Body of pancreas (tissue), 4 donors: ENCODE measurements around the gene INSIG1. TPM values are rescaled to one million over a fixed set of nuclear protein-coding genes. Genes with fewer than 3 reads are reported as not detected.

Source experiments
- ATAC-seq: fragments of 150-250 bp; one replicate; pipeline ENCODE4 v1.9.1; 2016
- DNase-seq, 4 donors: peaks; one replicate each; pipeline ENCODE4 v3.0.0-alpha.2; 2019
- H3K27ac ChIP-seq, 4 donors: fragments of 200-600 bp; sonication (generic); 1 replicate in 3 of 4; 2 replicates in 1 of 4; pipeline versions ENCODE4 v1.5.1 to v1.6.1; 2016 to 2019; ENCODE audit warnings: mild to moderate bottlenecking in 1 of 4, mixed read lengths in 1 of 4, moderate library complexity in 1 of 4
- H3K27me3 ChIP-seq, 2 donors: fragments of 200-600 bp; sonication (generic); one replicate each; pipeline ENCODE4 v1.6.0; 2016; ENCODE audit warnings: mild to moderate bottlenecking in 1 of 2
- H3K36me3 ChIP-seq, 2 donors: fragments of 200-600 bp; sonication (generic); replicated peaks in 1 of 2; 2 replicates each; pipeline ENCODE4 v1.5.1; 2016; ENCODE audit warnings: low read depth in 2 of 2; ENCODE audit not compliant: insufficient read depth in 1 of 2
- H3K4me1 ChIP-seq: fragments of 200-600 bp; sonication (generic); one replicate; pipeline ENCODE4 v1.6.0; 2016
- H3K4me3 ChIP-seq, 2 donors: fragments of 200-600 bp; sonication (generic); 1 replicate in 1 of 2; 2 replicates in 1 of 2; pipeline ENCODE4 v1.5.1; 2016 to 2019
- H3K9me3 ChIP-seq, 3 donors: fragments of 200-600 bp; sonication (generic); 1 replicate in 2 of 3; 2 replicates in 1 of 3; pipeline ENCODE4 v1.5.1; 2016
- POLR2A ChIP-seq, 3 donors: fragments of 450-650 bp; IDR thresholded peaks; one replicate each; pipeline ENCODE4 v1.6.1; 2016; ENCODE audit warnings: antibody characterized with exemption in 3 of 3, mild to moderate bottlenecking in 2 of 3
- WGBS, 2 donors: methylation state at CpG; one replicate each; pipeline ENCODE4 v1.1.5; 2017; 5-methylcytosine and 5-hydroxymethylcytosine counted together
- intact Hi-C: fragments of 100-400 bp; cut with DNase I; formaldehyde crosslinking; loops from one replicate; pipeline ENCODE4 v1.15.1; 2023
- total RNA-seq, 2 donors: library from RNA; depleted of rRNA; stranded (reverse); fragments of >200 nt; gene quantifications; one replicate each; pipeline ENCODE4 v1.1.0, GENCODE V29; 2016
- TF ChIP-seq, protein P1 (sequence below), 7 experiments: fragments of 450-650 bp in 4 of 7; fragments of 200-600 bp in 3 of 7; sonication (generic) in 3 of 7; IDR thresholded peaks; one replicate each; pipeline ENCODE4 v1.5.1; 2016 to 2019; ENCODE audit warnings: antibody characterized with exemption in 7 of 7

The INSIG1 gene
- total RNA-seq, 2 donors from 2014 or later = 47.0 to 79.8 TPM

DNA sequence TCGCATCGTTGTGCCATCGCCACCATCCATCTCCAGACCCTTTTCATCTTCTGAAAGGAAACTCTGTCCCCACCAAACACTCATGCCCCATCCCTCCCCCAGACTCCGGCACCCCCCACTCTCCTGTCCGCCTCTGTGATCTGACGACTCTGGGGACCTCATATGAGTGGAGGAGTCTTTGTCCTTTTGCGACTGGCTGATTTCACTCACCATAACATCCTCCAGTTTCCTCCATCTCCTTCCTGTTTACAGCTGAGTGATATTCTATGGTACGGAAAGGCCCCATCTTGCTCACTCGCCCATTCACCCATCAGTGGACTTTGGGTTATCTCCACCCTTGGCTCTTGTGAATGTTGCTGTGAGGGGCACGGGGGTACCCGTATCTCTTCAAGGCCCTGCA, 11.8 kb upstream of the INSIG1 start:
- intact Hi-C loops = no loop called here
- ATAC-seq = no peak
- TF ChIP-seq, protein P1, sequence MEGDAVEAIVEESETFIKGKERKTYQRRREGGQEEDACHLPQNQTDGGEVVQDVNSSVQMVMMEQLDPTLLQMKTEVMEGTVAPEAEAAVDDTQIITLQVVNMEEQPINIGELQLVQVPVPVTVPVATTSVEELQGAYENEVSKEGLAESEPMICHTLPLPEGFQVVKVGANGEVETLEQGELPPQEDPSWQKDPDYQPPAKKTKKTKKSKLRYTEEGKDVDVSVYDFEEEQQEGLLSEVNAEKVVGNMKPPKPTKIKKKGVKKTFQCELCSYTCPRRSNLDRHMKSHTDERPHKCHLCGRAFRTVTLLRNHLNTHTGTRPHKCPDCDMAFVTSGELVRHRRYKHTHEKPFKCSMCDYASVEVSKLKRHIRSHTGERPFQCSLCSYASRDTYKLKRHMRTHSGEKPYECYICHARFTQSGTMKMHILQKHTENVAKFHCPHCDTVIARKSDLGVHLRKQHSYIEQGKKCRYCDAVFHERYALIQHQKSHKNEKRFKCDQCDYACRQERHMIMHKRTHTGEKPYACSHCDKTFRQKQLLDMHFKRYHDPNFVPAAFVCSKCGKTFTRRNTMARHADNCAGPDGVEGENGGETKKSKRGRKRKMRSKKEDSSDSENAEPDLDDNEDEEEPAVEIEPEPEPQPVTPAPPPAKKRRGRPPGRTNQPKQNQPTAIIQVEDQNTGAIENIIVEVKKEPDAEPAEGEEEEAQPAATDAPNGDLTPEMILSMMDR (IDR thresholded peaks at IDR 0.05) = no peak
- TF ChIP-seq POLR2A (IDR thresholded peaks at IDR 0.05) = no peak

DNA sequence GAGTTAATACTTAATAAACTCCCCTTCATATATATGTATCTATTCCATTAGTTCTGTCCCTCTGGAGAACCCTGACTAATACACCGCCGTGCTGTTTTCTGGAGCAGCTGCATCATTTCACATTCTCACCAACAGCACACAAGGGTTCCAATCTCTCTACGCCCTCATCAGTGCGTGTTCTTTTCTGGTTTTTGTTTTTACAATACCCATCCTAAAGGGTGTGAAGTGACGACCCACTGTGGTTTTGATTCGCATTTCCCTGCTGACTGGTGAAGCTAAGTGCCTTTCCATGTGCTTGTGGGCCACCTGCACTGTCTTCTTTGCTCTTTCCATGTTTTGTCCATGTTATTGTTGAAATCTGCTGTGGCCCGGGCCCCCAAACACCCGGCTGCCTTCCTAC, 11.0 kb upstream of the INSIG1 start:
- no peaks in the 10 kb centered on the region for H3K27me3 ChIP-seq
- ATAC-seq (no peak), DNase-seq (no peak)
- TF ChIP-seq, protein P1 (IDR thresholded peaks at IDR 0.05) = no peak
- no peak for TF ChIP-seq POLR2A (IDR thresholded peaks at IDR 0.05)
- H3K9me3 ChIP-seq = no peaks in the 10 kb centered on the region
- H3K4me1 ChIP-seq = no peaks in the 10 kb centered on the region
- no peaks in the 10 kb centered on the region for H3K36me3 ChIP-seq
- H3K4me3 ChIP-seq = no peak overlapping the region
- intact Hi-C loops = no loop called here
- 84 to 90% methylated on average over 8 of the region's 8 CpGs for WGBS, 2 donors
- H3K27ac ChIP-seq = no peak overlapping the region

More for the DNA sequence above, 11.8 kb upstream of the INSIG1 start:
- no peak for DNase-seq
- H3K9me3 ChIP-seq = no peaks in the 10 kb centered on the region
- H3K27me3 ChIP-seq = no peaks in the 10 kb centered on the region
- no peaks in the 10 kb centered on the region for H3K4me1 ChIP-seq
- 84 to 91% methylated on average over 11 of the region's 11 CpGs for WGBS, 2 donors
- no peak overlapping the region for H3K4me3 ChIP-seq
- H3K27ac ChIP-seq = no peak overlapping the region
- no peaks in the 10 kb centered on the region for H3K36me3 ChIP-seq

DNA sequence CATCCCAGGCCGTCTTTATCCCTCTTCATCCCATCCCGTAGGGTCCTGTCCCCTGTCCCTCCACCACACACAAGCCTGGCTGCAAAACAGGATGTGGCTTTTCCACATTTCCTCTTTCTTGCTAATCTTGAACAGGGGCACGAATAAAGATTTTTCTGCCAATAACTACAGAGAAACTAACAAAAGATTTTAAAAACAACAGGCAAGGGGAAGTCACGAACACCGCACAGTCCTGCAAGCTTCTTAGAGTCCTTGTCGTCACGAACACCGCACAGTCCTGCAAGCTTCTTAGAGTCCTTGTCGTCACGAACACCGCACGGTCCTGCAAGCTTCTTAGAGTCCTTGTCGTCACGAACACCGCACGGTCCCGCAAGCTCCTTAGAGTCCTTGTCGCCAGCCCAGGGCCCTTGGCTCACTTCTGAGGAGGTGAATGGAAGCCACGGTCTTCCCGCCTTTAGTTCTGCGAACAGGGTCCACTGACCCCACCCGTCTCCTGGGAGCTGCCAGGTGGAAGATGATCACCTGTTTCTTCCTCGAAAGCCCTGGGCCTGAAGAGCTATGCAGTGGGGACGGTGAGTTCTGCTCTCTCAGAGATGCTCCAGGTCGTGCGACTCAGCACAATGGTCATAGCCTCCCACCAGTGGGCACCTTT, 10.3 kb upstream of the INSIG1 start:
- WGBS, 2 donors = 87 to 93% methylated on average over 22 to 26 of the region's 26 CpGs
- no peak for TF ChIP-seq POLR2A (IDR thresholded peaks at IDR 0.05)
- TF ChIP-seq, protein P1 (IDR thresholded peaks at IDR 0.05) = no peak
- no peak overlapping the region for H3K27ac ChIP-seq
- H3K36me3 ChIP-seq = no peaks in the 10 kb centered on the region
- peak in 1 of 4 donors; percentile 29 for DNase-seq
- ATAC-seq = no peak
- no peaks in the 10 kb centered on the region for H3K27me3 ChIP-seq
- H3K4me1 ChIP-seq = no peaks in the 10 kb centered on the region
- intact Hi-C loops = no loop called here
- H3K4me3 ChIP-seq = no peak overlapping the region
- H3K9me3 ChIP-seq = no peaks in the 10 kb centered on the region

DNA sequence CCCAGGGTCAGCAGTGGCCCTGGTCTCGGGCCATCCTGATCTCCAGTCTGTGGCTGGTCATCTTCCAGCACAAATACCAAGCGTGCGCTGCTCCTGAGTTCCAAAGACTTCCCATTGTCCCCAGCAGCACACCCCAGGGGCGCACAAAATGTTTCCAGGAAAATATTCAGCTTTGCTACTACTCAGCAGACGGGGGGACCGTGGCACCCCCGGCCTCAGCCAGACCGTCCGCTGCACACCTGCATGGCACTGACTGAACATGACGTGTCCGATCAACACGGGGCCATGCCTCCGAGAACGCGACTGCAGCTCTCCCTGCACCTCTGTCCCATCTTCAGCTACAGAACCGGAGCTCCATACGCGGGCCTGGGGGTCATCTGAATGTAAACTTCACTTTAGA, 9.6 kb upstream of the INSIG1 start:
- Histone ChIP-seq H3K27me3 (no peaks in the 10 kb centered on the region), H3K9me3 (no peaks in the 10 kb centered on the region), H3K27ac (no peak overlapping the region), H3K36me3 (no peaks in the 10 kb centered on the region), H3K4me3 (no peak overlapping the region), H3K4me1 (no peaks in the 10 kb centered on the region)
- DNase-seq (no peak), ATAC-seq (no peak)
- no peak for TF ChIP-seq POLR2A (IDR thresholded peaks at IDR 0.05)
- TF ChIP-seq, protein P1 (IDR thresholded peaks at IDR 0.05) = no peak
- 92 to 96% methylated on average over 13 to 18 of the region's 18 CpGs for WGBS, 2 donors
- intact Hi-C loops = no loop called here

DNA sequence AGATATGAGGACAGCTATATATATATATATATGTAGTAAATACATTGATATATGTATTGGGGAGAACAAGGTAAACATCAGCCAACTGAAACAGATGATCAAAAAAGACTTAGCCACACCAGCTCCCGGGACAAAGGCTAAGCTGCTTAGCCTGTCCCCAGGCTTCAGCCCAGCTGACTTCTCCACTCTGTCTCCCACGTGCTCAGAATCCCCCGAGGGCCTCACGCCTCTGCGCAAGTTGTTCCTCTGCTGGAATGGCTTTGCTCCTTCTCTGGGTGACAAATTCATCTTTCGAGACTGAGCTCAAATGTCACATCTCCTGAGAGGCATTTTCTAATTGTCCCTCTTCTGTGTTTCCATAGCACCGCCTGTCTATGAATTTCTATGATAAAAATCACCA, 8.6 kb upstream of the INSIG1 start:
- WGBS, 2 donors = 78 to 87% methylated on average over 7 of the region's 7 CpGs
- TF ChIP-seq POLR2A (IDR thresholded peaks at IDR 0.05) = no peak
- TF ChIP-seq, protein P1 (IDR thresholded peaks at IDR 0.05) = no peak
- ATAC-seq (no peak), DNase-seq (no peak)
- Histone ChIP-seq H3K4me3 (no peak overlapping the region), H3K27me3 (no peaks in the 10 kb centered on the region), H3K36me3 (no peaks in the 10 kb centered on the region), H3K4me1 (no peaks in the 10 kb centered on the region), H3K9me3 (no peaks in the 10 kb centered on the region), H3K27ac (no peak overlapping the region)
- intact Hi-C loops = no loop called here
